Measurements from ENCODE around the gene PROSER2. TPM values are rescaled to one million over a fixed set of nuclear protein-coding genes. Genes with fewer than 3 reads are reported as not detected.

Gene PROSER2
- total RNA-seq, 1 donor from 2014 or later, result 47.6 TPM

GRCh38 chr10:11856678-11857077 is 33.5 kb downstream of the PROSER2 start:
- TF ChIP-seq CTCF (IDR thresholded peaks at IDR 0.05; ENCODE audit: insufficient read depth, low read length, poor library complexity, severe bottlenecking), result no peak
- DNase-seq (ENCODE audit: low read depth), result no peak
- Histone ChIP-seq H3K36me3 (ENCODE audit: control insufficient read depth, insufficient read depth, low read length) (peaks cover 1% of the 10 kb centered on the region), H3K4me3 (ENCODE audit: low read depth, low read length) (no peak overlapping the region), H3K27me3 (ENCODE audit: control insufficient read depth, insufficient read depth, low read length) (no peaks in the 10 kb centered on the region)

DNA sequence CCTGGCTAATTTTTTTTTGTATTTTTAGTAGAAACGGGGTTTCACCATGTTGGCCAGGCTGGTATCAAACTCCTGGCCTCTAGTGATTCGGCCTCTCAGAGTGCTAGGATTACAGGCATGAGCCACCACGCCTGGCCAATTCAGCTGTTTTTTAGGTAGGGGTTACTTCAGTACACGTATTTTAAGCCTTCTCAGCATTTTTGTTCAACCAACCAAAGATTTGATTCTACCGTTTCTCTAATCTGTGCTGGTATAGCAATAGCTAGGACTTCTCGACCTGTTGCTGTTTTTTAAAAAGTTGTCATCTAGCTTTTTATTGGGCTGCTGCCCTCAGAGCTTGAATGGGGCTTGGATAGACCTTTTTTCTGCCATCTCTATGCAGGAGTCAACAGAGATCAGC is 34.9 kb downstream of the PROSER2 start:
- TF ChIP-seq CTCF (IDR thresholded peaks at IDR 0.05; ENCODE audit: insufficient read depth, low read length, poor library complexity, severe bottlenecking), result no peak
- H3K4me3 ChIP-seq (ENCODE audit: low read depth, low read length), result no peak overlapping the region
- H3K27me3 ChIP-seq (ENCODE audit: control insufficient read depth, insufficient read depth, low read length), result no peaks in the 10 kb centered on the region
- no peak for DNase-seq (ENCODE audit: low read depth)
- peaks cover 1% of the 10 kb centered on the region for H3K36me3 ChIP-seq (ENCODE audit: control insufficient read depth, insufficient read depth, low read length)

GRCh38 chr10:11861341-11861740 is 38.2 kb downstream of the PROSER2 start:
- DNase-seq (ENCODE audit: low read depth), result no peak
- Histone ChIP-seq H3K36me3 (ENCODE audit: control insufficient read depth, insufficient read depth, low read length) (peaks cover 2% of the 10 kb centered on the region), H3K27me3 (ENCODE audit: control insufficient read depth, insufficient read depth, low read length) (no peaks in the 10 kb centered on the region), H3K4me3 (ENCODE audit: low read depth, low read length) (no peak overlapping the region)
- no peak for TF ChIP-seq CTCF (IDR thresholded peaks at IDR 0.05; ENCODE audit: insufficient read depth, low read length, poor library complexity, severe bottlenecking)

DNA sequence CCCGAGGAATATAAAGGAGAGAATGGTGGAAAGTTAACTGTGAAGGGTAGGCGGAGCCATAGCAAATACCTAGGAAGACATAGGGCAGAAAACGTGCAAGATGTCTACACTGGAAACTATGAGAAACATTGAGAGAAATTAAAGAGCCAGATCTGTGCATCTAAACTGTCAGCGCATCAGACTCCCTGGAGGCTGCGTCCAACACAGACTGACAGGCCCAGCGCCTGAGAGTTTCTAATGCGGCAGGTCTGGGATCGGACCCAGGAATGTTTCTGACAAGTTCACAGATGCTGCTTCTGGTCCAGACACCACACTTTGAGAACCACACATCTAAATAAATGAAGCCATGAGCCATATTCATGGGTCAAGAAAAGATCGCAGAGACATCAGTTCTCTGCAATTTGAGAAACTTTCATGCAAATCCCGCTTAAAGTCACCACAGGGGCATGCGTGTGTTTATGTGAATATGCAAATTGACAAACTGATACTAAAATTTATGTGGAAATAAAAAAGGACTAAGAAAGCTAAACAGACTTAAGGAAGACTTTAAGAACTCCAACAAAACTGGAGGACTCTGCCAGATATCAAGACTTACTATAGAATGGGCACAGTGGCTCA is 38.8 kb downstream of the PROSER2 start:
- H3K4me3 ChIP-seq (ENCODE audit: low read depth, low read length), result no peak overlapping the region
- DNase-seq (ENCODE audit: low read depth), result no peak
- TF ChIP-seq CTCF (IDR thresholded peaks at IDR 0.05; ENCODE audit: insufficient read depth, low read length, poor library complexity, severe bottlenecking), result no peak
- H3K27me3 ChIP-seq (ENCODE audit: control insufficient read depth, insufficient read depth, low read length), result no peaks in the 10 kb centered on the region
- H3K36me3 ChIP-seq (ENCODE audit: control insufficient read depth, insufficient read depth, low read length), result peaks cover 2% of the 10 kb centered on the region

DNA sequence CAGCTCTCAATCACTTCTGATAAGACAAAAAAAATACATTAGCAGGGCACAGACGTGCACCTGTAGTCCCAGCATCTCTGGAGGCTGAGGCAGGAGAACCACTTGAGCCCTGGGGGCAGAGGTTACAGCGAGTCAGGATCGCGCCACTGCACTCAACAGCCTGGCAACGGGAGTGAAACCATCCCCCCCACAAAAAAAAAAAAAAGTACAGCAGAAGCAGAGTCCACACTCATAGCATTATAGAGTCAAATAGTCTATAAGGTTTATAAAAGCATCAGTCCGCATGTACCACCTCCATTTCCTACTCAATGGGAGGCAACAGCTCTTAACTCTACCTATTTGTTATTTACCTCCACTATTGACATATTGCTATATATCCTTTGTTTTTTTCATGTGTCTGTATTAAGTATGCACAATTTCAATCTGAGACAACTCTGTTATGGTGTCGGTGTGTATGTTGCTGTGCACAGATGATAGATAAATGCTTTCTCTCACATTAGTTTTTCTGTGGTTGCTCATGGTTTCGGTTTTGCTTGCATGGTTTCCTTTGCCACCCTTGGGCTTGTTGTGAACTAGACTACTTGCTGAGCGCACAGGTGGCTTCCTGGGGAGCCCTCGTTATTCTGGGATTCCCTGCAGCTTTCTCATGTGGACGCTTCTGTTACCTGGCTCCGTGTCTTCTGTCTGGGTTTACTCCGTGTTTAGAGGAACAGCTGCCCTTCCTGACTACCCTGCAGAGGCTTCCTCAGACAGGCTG is 40.4 kb downstream of the PROSER2 start:
- peaks cover 2% of the 10 kb centered on the region for H3K36me3 ChIP-seq (ENCODE audit: control insufficient read depth, insufficient read depth, low read length)
- no peaks in the 10 kb centered on the region for H3K27me3 ChIP-seq (ENCODE audit: control insufficient read depth, insufficient read depth, low read length)
- TF ChIP-seq CTCF (IDR thresholded peaks at IDR 0.05; ENCODE audit: insufficient read depth, low read length, poor library complexity, severe bottlenecking), result no peak
- DNase-seq (ENCODE audit: low read depth), result no peak
- no peak overlapping the region for H3K4me3 ChIP-seq (ENCODE audit: low read depth, low read length)

All from kidney epithelial cell (primary cell).